Body of pancreas (tissue), 4 donors: Measurements from ENCODE around the gene UROS. TPM values are rescaled to one million over a fixed set of nuclear protein-coding genes. Genes with fewer than 3 reads are reported as not detected.

Source experiments
- ATAC-seq: fragments of 150-250 bp; one replicate; pipeline ENCODE4 v1.9.1; 2016
- DNase-seq, 4 donors: peaks; one replicate each; pipeline ENCODE4 v3.0.0-alpha.2; 2019
- H3K27ac ChIP-seq, 4 donors: fragments of 200-600 bp; sonication (generic); 1 replicate in 3 of 4; 2 replicates in 1 of 4; pipeline versions ENCODE4 v1.5.1 to v1.6.1; 2016 to 2019; ENCODE audit warnings: mild to moderate bottlenecking in 1 of 4, mixed read lengths in 1 of 4, moderate library complexity in 1 of 4
- H3K27me3 ChIP-seq, 2 donors: fragments of 200-600 bp; sonication (generic); one replicate each; pipeline ENCODE4 v1.6.0; 2016; ENCODE audit warnings: mild to moderate bottlenecking in 1 of 2
- H3K36me3 ChIP-seq, 2 donors: fragments of 200-600 bp; sonication (generic); replicated peaks in 1 of 2; 2 replicates each; pipeline ENCODE4 v1.5.1; 2016; ENCODE audit warnings: low read depth in 2 of 2; ENCODE audit not compliant: insufficient read depth in 1 of 2
- H3K4me1 ChIP-seq: fragments of 200-600 bp; sonication (generic); one replicate; pipeline ENCODE4 v1.6.0; 2016
- H3K4me3 ChIP-seq, 2 donors: fragments of 200-600 bp; sonication (generic); 1 replicate in 1 of 2; 2 replicates in 1 of 2; pipeline ENCODE4 v1.5.1; 2016 to 2019
- H3K9me3 ChIP-seq, 3 donors: fragments of 200-600 bp; sonication (generic); 1 replicate in 2 of 3; 2 replicates in 1 of 3; pipeline ENCODE4 v1.5.1; 2016
- CTCF ChIP-seq, 7 experiments: fragments of 450-650 bp in 4 of 7; fragments of 200-600 bp in 3 of 7; sonication (generic) in 3 of 7; IDR thresholded peaks; one replicate each; pipeline ENCODE4 v1.5.1; 2016 to 2019; ENCODE audit warnings: antibody characterized with exemption in 7 of 7
- POLR2A ChIP-seq, 3 donors: fragments of 450-650 bp; IDR thresholded peaks; one replicate each; pipeline ENCODE4 v1.6.1; 2016; ENCODE audit warnings: antibody characterized with exemption in 3 of 3, mild to moderate bottlenecking in 2 of 3
- WGBS, 2 donors: methylation state at CpG; one replicate each; pipeline ENCODE4 v1.1.5; 2017; 5-methylcytosine and 5-hydroxymethylcytosine counted together
- intact Hi-C: fragments of 100-400 bp; cut with DNase I; formaldehyde crosslinking; loops from one replicate; pipeline ENCODE4 v1.15.1; 2023
- total RNA-seq, 2 donors: library from RNA; depleted of rRNA; stranded (reverse); fragments of >200 nt; gene quantifications; one replicate each; pipeline ENCODE4 v1.1.0, GENCODE V29; 2016

UROS gene
- total RNA-seq, 2 donors from 2014 or later = 15.8 to 31.4 TPM

DNA sequence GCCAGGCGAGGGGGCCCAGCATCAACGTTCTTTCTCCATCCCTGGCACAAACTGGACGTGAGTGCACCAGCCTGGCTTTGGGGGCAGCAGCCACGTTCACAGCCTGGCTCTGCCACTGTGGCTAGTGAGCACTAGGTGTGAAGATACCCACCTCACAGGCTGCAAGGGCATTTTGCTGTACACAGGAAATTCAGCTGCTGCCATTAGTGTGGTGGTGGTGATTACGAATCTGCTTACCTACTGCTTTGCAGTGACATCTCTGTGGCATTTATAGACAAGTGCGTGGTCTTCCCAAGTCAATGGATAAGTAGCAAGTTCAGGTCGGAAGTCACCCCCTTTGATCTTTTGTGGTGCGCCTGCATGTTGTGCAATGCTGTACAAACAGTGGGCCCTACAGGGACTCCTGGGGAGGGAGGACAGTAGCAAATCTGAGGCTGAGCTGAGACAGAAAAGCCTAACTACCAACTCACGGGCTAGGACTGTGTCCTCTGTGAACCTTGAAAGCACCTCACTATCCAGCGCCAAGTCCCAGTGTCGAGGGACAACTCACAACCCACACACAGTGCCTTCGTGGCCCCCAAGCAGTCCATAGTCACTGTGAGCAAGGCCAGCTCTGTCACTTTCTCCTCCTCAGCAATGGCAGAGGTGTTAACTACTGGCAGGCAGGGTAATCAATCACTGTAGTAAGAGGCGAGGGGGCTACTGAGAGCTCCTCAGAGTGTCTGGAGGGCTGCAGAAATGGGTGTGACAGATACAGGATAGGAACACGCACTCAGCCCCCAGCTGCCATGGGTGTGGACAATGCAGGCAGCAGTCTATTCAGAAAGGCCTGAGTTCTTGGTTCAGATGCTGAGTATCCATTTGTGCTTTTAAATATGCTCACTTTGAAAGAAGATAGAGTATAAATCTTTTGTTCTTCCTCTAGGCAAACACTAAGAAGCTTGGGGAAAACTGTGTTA is 30.4 kb downstream of the UROS start:
- DNase-seq (no peak), ATAC-seq (no peak)
- WGBS, 2 donors = 87 to 90% methylated on average over 13 to 14 of the region's 14 CpGs
- TF ChIP-seq CTCF (IDR thresholded peaks at IDR 0.05) = no peak
- TF ChIP-seq POLR2A (IDR thresholded peaks at IDR 0.05) = no peak
- H3K27ac ChIP-seq = no peak overlapping the region
- peaks cover 0 to 12% of the 10 kb centered on the region in 2 donors for H3K36me3 ChIP-seq
- H3K4me3 ChIP-seq = no peak overlapping the region
- no peaks in the 10 kb centered on the region for H3K9me3 ChIP-seq
- H3K27me3 ChIP-seq = no peaks in the 10 kb centered on the region
- intact Hi-C loops = no loop called here
- H3K4me1 ChIP-seq = peaks cover 3% of the 10 kb centered on the region

GRCh38 chr10:125788156-125789034 is 34.7 kb downstream of the UROS start:
- no peak overlapping the region for H3K27ac ChIP-seq
- H3K4me1 ChIP-seq = no peaks in the 10 kb centered on the region
- H3K36me3 ChIP-seq = peaks cover 0 to 4% of the 10 kb centered on the region in 2 donors
- DNase-seq (no peak), ATAC-seq (no peak)
- TF ChIP-seq CTCF (IDR thresholded peaks at IDR 0.05) = no peak
- no peak for TF ChIP-seq POLR2A (IDR thresholded peaks at IDR 0.05)
- intact Hi-C loops = no loop called here
- H3K9me3 ChIP-seq = no peaks in the 10 kb centered on the region
- no peak overlapping the region for H3K4me3 ChIP-seq
- WGBS, 2 donors = 91 to 94% methylated on average over 12 to 14 of the region's 17 CpGs
- no peaks in the 10 kb centered on the region for H3K27me3 ChIP-seq

GRCh38 chr10:125785791-125786190 is 37.3 kb downstream of the UROS start:
- Histone ChIP-seq H3K4me1 (no peaks in the 10 kb centered on the region), H3K27ac (no peak overlapping the region), H3K9me3 (no peaks in the 10 kb centered on the region), H3K27me3 (no peaks in the 10 kb centered on the region), H3K4me3 (no peak overlapping the region), H3K36me3 (peaks cover 0 to 1% of the 10 kb centered on the region in 2 donors)
- intact Hi-C loops = no loop called here
- ATAC-seq (no peak), DNase-seq (no peak)
- WGBS, 2 donors = 73 to 80% methylated on average over 9 of the region's 9 CpGs
- TF ChIP-seq POLR2A (IDR thresholded peaks at IDR 0.05) (no peak), CTCF (IDR thresholded peaks at IDR 0.05) (no peak)

DNA sequence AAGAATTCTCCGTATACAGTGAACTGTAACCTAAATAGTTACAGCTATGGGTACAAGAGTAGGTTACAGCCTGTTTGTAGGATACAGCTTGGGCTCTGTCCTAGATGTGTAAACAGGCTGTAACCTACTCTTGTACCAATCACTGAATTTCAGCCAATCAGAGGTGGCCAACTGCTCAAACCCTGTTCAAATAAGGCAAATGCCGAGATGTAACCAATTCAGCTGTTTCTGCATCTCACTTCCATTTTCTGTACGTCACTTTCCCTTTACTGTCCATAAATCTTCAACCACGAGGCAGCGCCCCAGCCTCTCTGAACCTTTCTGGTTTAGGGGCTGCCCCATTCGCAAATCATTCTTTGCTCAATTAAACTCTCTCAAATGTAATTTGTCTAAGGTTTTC is 39.1 kb downstream of the UROS start:
- no peak for DNase-seq
- Histone ChIP-seq H3K27me3 (no peaks in the 10 kb centered on the region), H3K4me3 (no peak overlapping the region), H3K9me3 (no peaks in the 10 kb centered on the region), H3K4me1 (no peaks in the 10 kb centered on the region), H3K36me3 (peaks cover 0 to 1% of the 10 kb centered on the region in 2 donors), H3K27ac (no peak overlapping the region)
- WGBS, 2 donors = 78 to 88% methylated on average over 6 of the region's 6 CpGs
- intact Hi-C loops = no loop called here
- TF ChIP-seq POLR2A (IDR thresholded peaks at IDR 0.05) (no peak), CTCF (IDR thresholded peaks at IDR 0.05) (no peak)
- no peak for ATAC-seq
